IMR-90 (cell line): ENCODE results near the gene PSEN1. TPM values are rescaled to one million over a fixed set of nuclear protein-coding genes. Genes with fewer than 3 reads are reported as not detected.

Source experiments
- ATAC-seq: fragments of 200-7000 bp; cut with Tn5 transposase; 2 replicates; pipeline ENCODE4 v1.9.1; 2020; ENCODE audit warnings: low read depth, mild to moderate bottlenecking, moderate library complexity
- BruUV-seq: library from RNA; stranded (reverse); fragments of 400-500 nt; replicated peaks from 2 replicates; lab custom pipeline; 2021; lab: Mats Ljungman, UMichigan
- CTCF ChIA-PET: fragments of 300-600 bp; formaldehyde crosslinking; extraction: SDS; loops from one replicate; lab custom pipeline; 2021; ENCODE audit warnings: antibody characterized with exemption; lab: Yijun Ruan, JAX
- POLR2A ChIA-PET: fragments of 300-600 bp; sonication (Branson Sonifier 250); formaldehyde crosslinking; loops from one replicate; lab custom pipeline; 2022; ENCODE audit warnings: antibody characterized with exemption; ENCODE audit not compliant: unreplicated experiment; lab: Charles Lee
- DNase-seq: peaks from one replicate; pipeline ENCODE4 v3.0.0; 2013
- H2AFZ ChIP-seq: replicated peaks from 2 replicates; pipeline ENCODE3; 2013; ENCODE audit warnings: low read length, mild to moderate bottlenecking; ENCODE audit not compliant: poor library complexity
- H2AK5ac ChIP-seq: 2 replicates; pipeline ENCODE4 v1.6.1; 2013; ENCODE audit warnings: low read depth, low read length, inconsistent platforms
- H2AK9ac ChIP-seq: replicated peaks from 2 replicates; pipeline ENCODE3; 2013; ENCODE audit warnings: mild to moderate bottlenecking, low read depth, low read length, moderate library complexity; ENCODE audit not compliant: poor library complexity
- H2BK120ac ChIP-seq: 2 replicates; pipeline ENCODE4 v1.6.1; 2013; ENCODE audit warnings: low read depth, low read length, inconsistent platforms
- H2BK15ac ChIP-seq: 3 replicates; pipeline ENCODE4 v1.6.1; 2013; ENCODE audit warnings: low read depth, low read length, inconsistent platforms
- H2BK20ac ChIP-seq: 2 replicates; pipeline ENCODE4 v1.6.1; 2013; ENCODE audit warnings: low read depth, mild to moderate bottlenecking, inconsistent platforms, low read length, moderate library complexity
- H2BK5ac ChIP-seq: 2 replicates; pipeline ENCODE4 v1.6.1; 2013; ENCODE audit warnings: mild to moderate bottlenecking, low read depth, low read length, inconsistent platforms; ENCODE audit not compliant: poor library complexity, severe bottlenecking
- H3K14ac ChIP-seq: replicated peaks from 2 replicates; pipeline ENCODE4 v1.6.1; 2013; ENCODE audit warnings: low read depth, low read length, inconsistent platforms
- H3K18ac ChIP-seq: 2 replicates; pipeline ENCODE4 v1.6.1; 2013; ENCODE audit warnings: low read depth, low read length, control low read depth
- H3K23ac ChIP-seq: 2 replicates; pipeline ENCODE4 v1.6.1; 2013; ENCODE audit warnings: low read depth, low read length, inconsistent platforms
- H3K27ac ChIP-seq: 2 replicates; pipeline ENCODE4 v1.5.1; 2013; ENCODE audit warnings: mild to moderate bottlenecking, control low read depth, low read length; ENCODE audit not compliant: insufficient read depth
- H3K27me3 ChIP-seq: 2 replicates; pipeline ENCODE4 v1.6.1; 2013; ENCODE audit warnings: low read length; ENCODE audit not compliant: control insufficient read depth, insufficient read depth
- H3K36me3 ChIP-seq: 2 replicates; pipeline ENCODE4 v1.6.1; 2013; ENCODE audit warnings: low read length, mixed read lengths; ENCODE audit not compliant: control insufficient read depth, insufficient read depth
- H3K4ac ChIP-seq: 2 replicates; pipeline ENCODE4 v1.6.1; 2013; ENCODE audit warnings: low read depth, low read length, inconsistent platforms
- H3K4me1 ChIP-seq: 2 replicates; pipeline ENCODE4 v1.6.1; 2013; ENCODE audit warnings: low read length, mixed read lengths; ENCODE audit not compliant: control insufficient read depth, insufficient read depth
- H3K4me2 ChIP-seq: 2 replicates; pipeline ENCODE4 v1.6.1; 2013; ENCODE audit warnings: low read depth, mild to moderate bottlenecking, control low read depth, low read length, moderate library complexity
- H3K4me3 ChIP-seq: 2 replicates; pipeline ENCODE4 v1.5.1; 2013; ENCODE audit warnings: low read depth, mild to moderate bottlenecking, control low read depth, low read length, moderate library complexity; ENCODE audit not compliant: insufficient read depth
- H3K56ac ChIP-seq: 2 replicates; pipeline ENCODE4 v1.6.1; 2013; ENCODE audit warnings: low read length, inconsistent platforms; ENCODE audit not compliant: insufficient read depth; ENCODE audit errors: extremely low read depth
- H3K79me1 ChIP-seq, 2 experiments: 2 replicates each; pipeline ENCODE4 v1.6.1; 2013; ENCODE audit warnings: low read length in 2 of 2, inconsistent platforms in 1 of 2, low read depth in 1 of 2
- H3K9ac ChIP-seq: 2 replicates; pipeline ENCODE4 v1.6.1; 2013; ENCODE audit warnings: low read depth, low read length, control low read depth
- H3K9me1 ChIP-seq: 2 replicates; pipeline ENCODE4 v1.6.1; 2013; ENCODE audit warnings: low read length, inconsistent platforms; ENCODE audit not compliant: insufficient read depth
- H3K9me3 ChIP-seq: 2 replicates; pipeline ENCODE4 v1.6.1; 2013; ENCODE audit warnings: low read length; ENCODE audit not compliant: control insufficient read depth, insufficient read depth
- H4K20me1 ChIP-seq: 2 replicates; pipeline ENCODE4 v1.6.1; 2013; ENCODE audit warnings: low read length, inconsistent platforms; ENCODE audit not compliant: insufficient read depth
- H4K5ac ChIP-seq: 2 replicates; pipeline ENCODE4 v1.6.1; 2013; ENCODE audit warnings: mild to moderate bottlenecking, low read depth, low read length, control low read depth
- H4K8ac ChIP-seq, 2 experiments: 2 replicates each; pipeline ENCODE4 v1.6.1; 2013; ENCODE audit warnings: low read depth in 2 of 2, low read length in 2 of 2, control low read depth in 1 of 2, inconsistent platforms in 1 of 2
- H4K91ac ChIP-seq: 2 replicates; pipeline ENCODE4 v1.6.1; 2013; ENCODE audit warnings: low read depth, low read length, inconsistent platforms; ENCODE audit not compliant: insufficient read depth
- MAFK ChIP-seq: IDR thresholded peaks from 2 replicates; pipeline ENCODE4 v1.6.1; 2012; ENCODE audit warnings: low read depth, low read length, improper control_type of control experiment
- MXI1 ChIP-seq: IDR thresholded peaks from 2 replicates; pipeline ENCODE4 v1.6.1; 2012; ENCODE audit warnings: low read depth, mild to moderate bottlenecking, low read length, moderate library complexity, borderline replicate concordance
- RCOR1 ChIP-seq: IDR thresholded peaks from 2 replicates; pipeline ENCODE4 v1.6.1; 2012; ENCODE audit warnings: mild to moderate bottlenecking, low read length, improper control_type of control experiment; ENCODE audit not compliant: insufficient replicate concordance
- RFX5 ChIP-seq: IDR thresholded peaks from 2 replicates; pipeline ENCODE4 v1.8.0; 2012; ENCODE audit warnings: low read depth, mild to moderate bottlenecking, low read length, moderate library complexity
- SMC3 ChIP-seq: fragments of 150-350 bp; IDR thresholded peaks from 2 replicates; pipeline ENCODE4 v1.6.1; 2016; ENCODE audit warnings: low read depth, mild to moderate bottlenecking, antibody characterized with exemption, low read length, moderate library complexity
- WGBS, 2 experiments: methylation state at CpG; one replicate each; pipeline versions ENCODE4 v1.1.5 to v1.1.7; 2013; ENCODE audit warnings: missing lambda C conversion rate in 2 of 2; ENCODE audit not compliant: insufficient read length in 1 of 2; ENCODE audit errors: extremely low coverage in 2 of 2; 5-methylcytosine and 5-hydroxymethylcytosine counted together
- dilution Hi-C: fragments of 300-500 bp; cut with HindIII; formaldehyde crosslinking; loops from one replicate; pipeline ENCODE4 v1.14.3; 2018; ENCODE audit warnings: low sequenced_read_pairs; ENCODE audit not compliant: unreplicated experiment
- in situ Hi-C: fragments of 300-500 bp; cut with MboI; formaldehyde crosslinking; loops from 3 replicates; pipeline ENCODE4 v1.14.3; 2019; ENCODE audit warnings: low sequenced_read_pairs, inconsistent platforms, mixed read lengths
- intact Hi-C: fragments of 100-400 bp; cut with micrococcal nuclease; formaldehyde crosslinking; loops from 2 replicates; pipeline ENCODE4 v1.10.0; 2022
- polyA plus RNA-seq, 3 experiments: library from polyadenylated mRNA; depleted of rRNA; stranded (reverse); fragments of >200 nt; gene quantifications; 2 replicates each; pipeline ENCODE4 v1.2.3, GENCODE V29; 2012; ENCODE audit warnings: low replicate concordance in 1 of 3
- total RNA-seq: library from RNA; depleted of rRNA; stranded (reverse); fragments of >200 nt; gene quantifications from 2 replicates; pipeline ENCODE4 v1.2.3, GENCODE V29; 2012
- TF ChIP-seq, protein P1 (sequence below): fragments of 150-350 bp; IDR thresholded peaks from 2 replicates; pipeline ENCODE4 v1.6.1; 2016; ENCODE audit warnings: low read depth, mild to moderate bottlenecking, low read length, moderate library complexity, borderline replicate concordance

Gene PSEN1
- total and polyA plus RNA-seq, 2 of the 4 experiments (the other 2 are of a cell fraction): 14.8 to 62.7 TPM

DNA sequence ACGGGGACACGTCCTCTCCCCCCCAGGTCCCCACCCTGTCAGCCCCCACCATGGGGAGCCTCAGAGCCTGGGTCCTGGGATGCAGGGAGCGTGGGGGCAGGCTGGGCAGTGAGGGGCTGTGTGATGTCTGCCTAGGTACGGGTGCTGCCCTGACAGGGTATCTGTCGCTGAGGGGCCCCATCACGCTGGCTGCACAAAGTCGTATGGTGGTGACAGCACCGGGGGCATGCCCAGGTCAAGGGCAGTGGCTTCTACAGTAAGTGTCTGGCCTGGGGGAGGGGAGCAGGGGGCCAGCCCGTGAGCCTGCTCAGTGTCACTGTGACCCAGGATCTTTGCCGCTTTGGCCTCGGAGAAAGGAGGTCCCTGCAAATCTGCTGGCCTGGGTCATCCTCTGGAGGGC is 124.3 kb downstream of the PSEN1 start:
- Histone ChIP-seq H2BK20ac (no peak overlapping the region), H2AK9ac (peak overlapping the region; percentile 42), H3K9ac (no peak overlapping the region), H3K9me1 (no peaks in the 10 kb centered on the region), H3K14ac (no peak overlapping the region), H2BK15ac (no peak overlapping the region), H4K8ac (no peak overlapping the region), H2BK5ac (no peak overlapping the region), H3K23ac (no peak overlapping the region), H4K91ac (no peak overlapping the region), H3K27me3 (no peaks in the 10 kb centered on the region; the same call in 1 of the 2 replicates), H3K18ac (no peak overlapping the region), H3K4me2 (no peak overlapping the region), H3K27ac (no peak overlapping the region), H3K36me3 (no peaks in the 10 kb centered on the region), H3K79me1 (no peaks in the 10 kb centered on the region), H3K56ac (no peak overlapping the region), H4K5ac (no peak overlapping the region), H2BK120ac (no peak overlapping the region), H2AK5ac (no peak overlapping the region), H3K4ac (no peak overlapping the region), H3K4me3 (no peak overlapping the region), H3K9me3 (no peaks in the 10 kb centered on the region), H4K20me1 (no peaks in the 10 kb centered on the region; the same call in 1 of the 2 replicates), H2AFZ (no peak overlapping the region), H3K4me1 (no peaks in the 10 kb centered on the region)
- BruUV-seq: no TSS peak
- ChIA-PET POLR2A (no interaction called here), CTCF (no interaction called here)
- ATAC-seq: no peak
- DNase-seq: no peak
- no peak for TF ChIP-seq RCOR1
- no peak for TF ChIP-seq MXI1
- TF ChIP-seq SMC3: no peak
- no peak for TF ChIP-seq MAFK
- TF ChIP-seq, protein P1, sequence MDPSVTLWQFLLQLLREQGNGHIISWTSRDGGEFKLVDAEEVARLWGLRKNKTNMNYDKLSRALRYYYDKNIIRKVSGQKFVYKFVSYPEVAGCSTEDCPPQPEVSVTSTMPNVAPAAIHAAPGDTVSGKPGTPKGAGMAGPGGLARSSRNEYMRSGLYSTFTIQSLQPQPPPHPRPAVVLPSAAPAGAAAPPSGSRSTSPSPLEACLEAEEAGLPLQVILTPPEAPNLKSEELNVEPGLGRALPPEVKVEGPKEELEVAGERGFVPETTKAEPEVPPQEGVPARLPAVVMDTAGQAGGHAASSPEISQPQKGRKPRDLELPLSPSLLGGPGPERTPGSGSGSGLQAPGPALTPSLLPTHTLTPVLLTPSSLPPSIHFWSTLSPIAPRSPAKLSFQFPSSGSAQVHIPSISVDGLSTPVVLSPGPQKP: no peak
- TF ChIP-seq RFX5: no peak
- dilution Hi-C loops: no loop called here
- WGBS, 2 experiments: no CpG with 5 or more reads among the region's 11 CpGs
- in situ Hi-C loops: no loop called here
- intact Hi-C loops: no loop called here
